ENCODE measurements around the gene BSX. TPM values are rescaled to one million over a fixed set of nuclear protein-coding genes. Genes with fewer than 3 reads are reported as not detected.
A peak's percentile ranks its signal among the peaks of the same experiment; 100 is the strongest.

The BSX gene
- total RNA-seq, 5 donors from 2014 or later (not counting 1 experiment from before 2014, with no cell fraction given): not detected

DNA sequence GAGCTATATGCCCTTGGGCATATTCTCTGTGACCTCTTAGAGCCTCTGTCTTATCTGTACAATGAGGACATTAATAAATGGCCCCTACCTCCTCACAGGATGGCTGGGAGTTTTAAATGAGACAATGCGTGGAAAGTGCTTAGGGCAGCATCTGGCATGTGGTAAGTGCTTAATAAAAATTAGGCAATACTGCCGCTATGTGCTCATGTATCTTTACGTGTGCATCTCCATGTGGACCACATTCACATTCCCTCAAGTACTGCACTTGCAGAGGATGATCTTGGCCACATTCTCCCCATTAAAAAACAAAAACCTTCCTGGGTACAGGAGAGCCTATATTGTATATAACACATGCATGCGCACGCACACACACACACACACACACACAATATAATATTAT lies 19.1 kb upstream of the BSX start:
- Mint-ChIP-seq H3K27me3 (peaks cover 11 to 15% of the 10 kb centered on the region in 2 donors), H3K36me3 (no peaks in the 10 kb centered on the region), H3K4me3 (no peak overlapping the region), H3K27ac (no peak overlapping the region), H3K9me3 (no peaks in the 10 kb centered on the region), H3K4me1 (no peaks in the 10 kb centered on the region)
- H3K4me3 ChIP-seq (ENCODE audit: control insufficient read depth in 1 of 2, extremely low read depth in 1 of 2, low read length in 1 of 2): no peak overlapping the region
- no peak overlapping the region for H3K27ac ChIP-seq (ENCODE audit: low read length)
- no peaks in the 10 kb centered on the region for H3K9me3 ChIP-seq
- POLR2A ChIA-PET: interaction anchor here in 1 of 2 donors (0.5 kb wide), 1 partner anchor 101 kb away, joined by 3 read pairs; no protein-coding TSS in a partner anchor
- H3K27me3 ChIP-seq (replicated peaks in 1 of 2; ENCODE audit: control insufficient read depth in 2 of 2, extremely low read depth in 1 of 2, insufficient read depth in 2 of 2, low read length in 1 of 2): peaks cover 4 to 9% of the 10 kb centered on the region in 2 experiments
- ATAC-seq (replicated peaks in 1 of 4) (no peak), DNase-seq (no peak)
- no CpG with 5 or more reads among the region's 5 CpGs for WGBS (ENCODE audit: insufficient coverage)
- H3K36me3 ChIP-seq (ENCODE audit: control insufficient read depth in 2 of 2, extremely low read depth in 1 of 2, insufficient read depth in 1 of 2, low read length in 1 of 2): no peaks in the 10 kb centered on the region
- no peaks in the 10 kb centered on the region for H3K4me1 ChIP-seq (ENCODE audit: control insufficient read depth in 1 of 2, extremely low read depth in 1 of 2, insufficient read depth in 2 of 2, low read length in 2 of 2)
- CTCF ChIA-PET: interaction anchor here (0.5 to 1.6 kb wide), 3 partner anchors 20 to 639 kb away, joined by 3 to 7 read pairs (median 3); no protein-coding TSS in a partner anchor

DNA sequence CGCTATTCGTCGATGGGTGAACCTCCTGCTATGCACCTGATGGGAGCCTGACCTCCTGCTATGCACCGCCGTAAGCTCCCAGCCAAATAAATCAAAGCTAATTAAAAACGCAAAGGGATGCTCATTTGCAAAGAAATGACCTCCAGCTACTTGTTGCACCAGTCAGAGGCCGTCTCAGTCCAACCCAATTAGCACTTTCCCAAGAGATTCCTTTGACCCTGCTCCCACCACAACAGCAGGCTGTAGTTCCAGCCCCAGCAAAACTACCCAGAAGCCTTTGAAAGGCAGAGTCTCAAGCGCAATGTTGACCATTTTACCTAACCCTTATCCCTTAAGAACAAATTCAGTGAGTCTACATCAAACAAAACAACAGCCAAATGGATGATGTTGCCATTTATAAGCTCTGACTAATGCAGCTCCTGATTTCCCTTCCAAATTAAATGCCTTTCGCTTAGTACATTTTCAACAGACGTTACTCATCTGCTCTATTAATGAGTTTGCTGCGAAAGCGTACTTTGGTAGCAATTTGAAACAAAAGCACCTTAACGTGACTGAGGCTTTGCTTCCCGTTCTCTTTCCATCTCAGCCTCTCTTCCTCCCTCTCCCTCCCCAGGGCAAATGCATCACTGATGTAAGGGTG lies 17.2 kb upstream of the BSX start:
- peaks cover 6 to 9% of the 10 kb centered on the region in 2 experiments for H3K27me3 ChIP-seq (replicated peaks in 1 of 2; ENCODE audit: control insufficient read depth in 2 of 2, extremely low read depth in 1 of 2, insufficient read depth in 2 of 2, low read length in 1 of 2)
- H3K9me3 Mint-ChIP-seq: no peaks in the 10 kb centered on the region
- peaks cover 22 to 28% of the 10 kb centered on the region in 2 donors for H3K27me3 Mint-ChIP-seq
- DNase-seq (no peak), ATAC-seq (replicated peaks in 1 of 4) (no peak)
- no peaks in the 10 kb centered on the region for H3K36me3 Mint-ChIP-seq
- H3K27ac Mint-ChIP-seq: no peak overlapping the region
- H3K4me1 ChIP-seq (ENCODE audit: control insufficient read depth in 1 of 2, extremely low read depth in 1 of 2, insufficient read depth in 2 of 2, low read length in 2 of 2): no peaks in the 10 kb centered on the region
- H3K27ac ChIP-seq (ENCODE audit: low read length): no peak overlapping the region
- POLR2A ChIA-PET: interaction anchor here in 1 of 2 donors (0.6 kb wide), 1 partner anchor 24 kb away, joined by 3 read pairs; no protein-coding TSS in a partner anchor
- no peak overlapping the region for H3K4me3 ChIP-seq (ENCODE audit: control insufficient read depth in 1 of 2, extremely low read depth in 1 of 2, low read length in 1 of 2)
- H3K4me3 Mint-ChIP-seq: no peak overlapping the region
- CTCF ChIA-PET: interaction anchor here in 1 of 2 donors (1.6 kb wide), 1 partner anchor 24 kb away, joined by 3 read pairs; no protein-coding TSS in a partner anchor
- no peaks in the 10 kb centered on the region for H3K36me3 ChIP-seq (ENCODE audit: control insufficient read depth in 2 of 2, extremely low read depth in 1 of 2, insufficient read depth in 1 of 2, low read length in 1 of 2)
- H3K4me1 Mint-ChIP-seq: no peaks in the 10 kb centered on the region
- 54% methylated on average over 11 of the region's 14 CpGs for WGBS (ENCODE audit: insufficient coverage)
- H3K9me3 ChIP-seq: no peaks in the 10 kb centered on the region

DNA sequence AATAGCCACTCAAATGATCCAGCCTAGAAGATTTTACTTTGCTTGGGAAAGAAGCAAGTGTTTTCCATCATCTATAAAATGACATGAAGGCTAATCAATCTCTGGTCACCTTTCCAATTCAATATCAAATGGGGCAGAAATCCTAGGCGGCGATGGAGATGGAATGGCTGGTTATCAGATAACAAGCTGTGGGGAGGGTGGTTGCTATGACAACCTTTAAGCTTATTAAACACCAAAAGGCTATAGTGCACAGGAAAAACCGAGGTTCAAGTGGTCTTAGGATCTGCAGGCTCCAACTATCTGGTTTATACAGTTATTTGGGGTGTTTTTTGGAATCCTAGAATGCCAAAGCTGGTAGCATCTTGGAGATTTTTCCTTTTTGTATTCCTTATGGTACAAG lies 13.9 kb upstream of the BSX start:
- peaks cover 0 to 3% (median 1%) of the 10 kb centered on the region in 3 donors for H3K9me3 Mint-ChIP-seq
- Histone ChIP-seq H3K4me3 (ENCODE audit: control insufficient read depth in 1 of 2, extremely low read depth in 1 of 2, low read length in 1 of 2) (no peak overlapping the region), H3K27me3 (replicated peaks in 1 of 2; ENCODE audit: control insufficient read depth in 2 of 2, extremely low read depth in 1 of 2, insufficient read depth in 2 of 2, low read length in 1 of 2) (peaks cover 12 to 14% of the 10 kb centered on the region in 2 experiments), H3K4me1 (ENCODE audit: control insufficient read depth in 1 of 2, extremely low read depth in 1 of 2, insufficient read depth in 2 of 2, low read length in 2 of 2) (no peaks in the 10 kb centered on the region), H3K36me3 (ENCODE audit: control insufficient read depth in 2 of 2, extremely low read depth in 1 of 2, insufficient read depth in 1 of 2, low read length in 1 of 2) (no peaks in the 10 kb centered on the region), H3K9me3 (no peaks in the 10 kb centered on the region), H3K27ac (ENCODE audit: low read length) (no peak overlapping the region)
- H3K4me1 Mint-ChIP-seq: no peaks in the 10 kb centered on the region
- peaks cover 27 to 44% of the 10 kb centered on the region in 2 donors for H3K27me3 Mint-ChIP-seq
- no peaks in the 10 kb centered on the region for H3K36me3 Mint-ChIP-seq
- no peak overlapping the region for H3K4me3 Mint-ChIP-seq
- CTCF ChIA-PET: no interaction called here
- no peak overlapping the region for H3K27ac Mint-ChIP-seq
- ATAC-seq (replicated peaks in 1 of 4) (no peak), DNase-seq (no peak)
- WGBS (ENCODE audit: insufficient coverage): 0% methylated on average over 1 of the region's 3 CpGs
- POLR2A ChIA-PET: interaction anchor here in 1 of 2 donors (0.5 kb wide), 1 partner anchor 56 kb away, joined by 3 read pairs; no protein-coding TSS in a partner anchor

DNA sequence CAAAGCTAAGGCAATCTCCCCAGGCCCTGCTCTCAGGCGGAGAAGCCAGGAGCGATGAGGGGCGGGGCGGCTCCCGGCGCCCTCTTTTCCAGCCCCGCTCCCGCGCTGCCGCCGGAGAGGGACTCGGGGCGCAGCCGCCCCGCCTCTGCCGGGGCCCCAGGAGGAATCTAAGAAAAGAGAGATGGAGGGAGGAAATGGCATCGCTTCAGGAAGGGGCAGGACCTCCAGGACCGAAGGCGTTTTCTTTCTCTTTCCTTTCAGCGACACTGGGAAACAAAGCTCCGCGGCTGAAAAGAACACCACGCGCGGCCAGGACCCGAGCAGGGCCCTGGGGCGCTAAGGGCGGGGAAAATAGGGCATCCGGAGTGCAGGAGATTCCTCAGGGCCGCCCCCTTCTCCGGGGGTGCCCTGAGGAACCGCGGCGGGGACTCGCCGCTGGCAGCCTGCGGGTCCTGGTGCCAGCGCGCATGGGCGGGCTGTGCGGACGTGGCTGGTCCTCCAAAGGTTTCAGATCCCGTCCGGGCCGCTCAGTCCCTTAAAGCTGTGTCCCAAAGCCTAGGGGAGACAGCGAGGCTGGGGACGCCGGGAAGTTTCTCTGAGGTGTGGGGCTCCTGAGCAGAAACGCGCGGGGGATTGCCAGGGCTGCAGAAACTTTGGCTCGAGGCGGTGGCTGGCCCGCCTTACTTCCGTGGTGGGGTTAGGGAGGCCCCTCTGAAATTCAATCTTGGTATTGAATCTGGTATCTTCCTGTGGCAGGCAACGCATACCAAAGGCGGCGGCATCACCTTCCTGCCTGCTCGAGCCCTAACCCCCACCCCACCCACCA lies 2.8 kb upstream of the BSX start:
- Histone ChIP-seq H3K27me3 (replicated peaks in 1 of 2; ENCODE audit: control insufficient read depth in 2 of 2, extremely low read depth in 1 of 2, insufficient read depth in 2 of 2, low read length in 1 of 2) (peaks cover 26 to 50% of the 10 kb centered on the region in 2 experiments), H3K27ac (ENCODE audit: low read length) (no peak overlapping the region), H3K4me3 (ENCODE audit: control insufficient read depth in 1 of 2, extremely low read depth in 1 of 2, low read length in 1 of 2) (peak overlapping the region; percentile 49 to 88), H3K36me3 (ENCODE audit: control insufficient read depth in 2 of 2, extremely low read depth in 1 of 2, insufficient read depth in 1 of 2, low read length in 1 of 2) (no peaks in the 10 kb centered on the region), H3K4me1 (ENCODE audit: control insufficient read depth in 1 of 2, extremely low read depth in 1 of 2, insufficient read depth in 2 of 2, low read length in 2 of 2) (peaks cover 0 to 26% of the 10 kb centered on the region in 2 experiments), H3K9me3 (no peaks in the 10 kb centered on the region)
- H3K4me1 Mint-ChIP-seq: peaks cover 27 to 40% (median 28%) of the 10 kb centered on the region in 3 donors
- H3K27me3 Mint-ChIP-seq: peaks cover 64 to 79% of the 10 kb centered on the region in 2 donors
- no peaks in the 10 kb centered on the region for H3K9me3 Mint-ChIP-seq
- peak in 2 of 35 experiments; percentile 1 to 15 for DNase-seq
- WGBS (ENCODE audit: insufficient coverage): 1% methylated on average over 50 of the region's 59 CpGs
- peak; percentile 38 to 62 (median 52) for ATAC-seq (replicated peaks in 1 of 4)
- ChIA-PET CTCF (no interaction called here), POLR2A (no interaction called here)
- H3K4me3 Mint-ChIP-seq: peak overlapping the region; percentile 77 to 83 (median 81)
- H3K36me3 Mint-ChIP-seq: no peaks in the 10 kb centered on the region
- no peak overlapping the region for H3K27ac Mint-ChIP-seq

DNA sequence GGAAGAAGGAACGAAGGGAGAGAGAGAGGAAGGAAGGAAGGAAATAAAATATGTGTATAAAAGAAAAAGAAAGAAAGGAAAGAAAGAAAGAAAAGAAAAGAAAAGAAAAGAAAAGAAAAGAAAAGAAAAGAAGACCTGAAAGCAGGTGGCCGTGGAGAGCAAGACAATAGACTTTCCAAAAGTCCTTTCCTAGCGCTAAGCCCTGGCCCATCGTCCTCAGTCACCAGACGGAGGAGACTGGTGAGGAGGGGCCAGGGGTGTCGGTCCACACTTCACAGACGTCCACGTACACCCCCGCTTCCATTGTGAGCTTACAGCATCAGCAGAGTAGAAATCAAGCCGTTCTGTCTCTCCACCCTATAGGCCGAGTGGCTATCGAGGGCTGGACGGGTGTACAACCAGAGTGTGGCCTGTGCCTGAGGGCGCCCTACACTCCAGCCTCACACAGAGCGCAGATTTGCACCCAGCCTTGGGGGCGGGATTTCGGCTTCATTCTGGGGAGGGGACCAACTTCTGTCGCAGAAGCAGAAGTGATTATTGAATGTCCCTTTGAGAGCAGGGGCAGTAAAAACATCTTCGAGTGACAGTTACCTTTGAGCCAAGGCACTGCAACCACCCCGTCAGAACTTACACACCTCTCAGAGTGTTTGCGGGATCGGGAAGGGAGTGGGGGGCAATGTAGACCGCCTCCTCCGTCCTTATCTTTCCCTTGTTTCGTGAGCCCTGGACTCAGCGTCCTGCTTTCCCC lies 2.0 kb upstream of the BSX start:
- no peak overlapping the region for H3K27ac ChIP-seq (ENCODE audit: low read length)
- peak overlapping the region; percentile 49 to 88 for H3K4me3 ChIP-seq (ENCODE audit: control insufficient read depth in 1 of 2, extremely low read depth in 1 of 2, low read length in 1 of 2)
- ATAC-seq (replicated peaks in 1 of 4): no peak
- H3K27me3 ChIP-seq (replicated peaks in 1 of 2; ENCODE audit: control insufficient read depth in 2 of 2, extremely low read depth in 1 of 2, insufficient read depth in 2 of 2, low read length in 1 of 2): peaks cover 26 to 58% of the 10 kb centered on the region in 2 experiments
- peak overlapping the region; percentile 77 to 83 (median 81) for H3K4me3 Mint-ChIP-seq
- H3K4me1 ChIP-seq (ENCODE audit: control insufficient read depth in 1 of 2, extremely low read depth in 1 of 2, insufficient read depth in 2 of 2, low read length in 2 of 2): peaks cover 0 to 32% of the 10 kb centered on the region in 2 experiments
- no peaks in the 10 kb centered on the region for H3K36me3 Mint-ChIP-seq
- peaks cover 69 to 86% of the 10 kb centered on the region in 2 donors for H3K27me3 Mint-ChIP-seq
- peaks cover 29 to 40% (median 31%) of the 10 kb centered on the region in 3 donors for H3K4me1 Mint-ChIP-seq
- no peak overlapping the region for H3K27ac Mint-ChIP-seq
- DNase-seq: no peak
- ChIA-PET POLR2A (no interaction called here), CTCF (no interaction called here)
- 28% methylated on average over 11 of the region's 26 CpGs for WGBS (ENCODE audit: insufficient coverage)
- H3K9me3 ChIP-seq: no peaks in the 10 kb centered on the region
- no peaks in the 10 kb centered on the region for H3K9me3 Mint-ChIP-seq
- no peaks in the 10 kb centered on the region for H3K36me3 ChIP-seq (ENCODE audit: control insufficient read depth in 2 of 2, extremely low read depth in 1 of 2, insufficient read depth in 1 of 2, low read length in 1 of 2)
